Nucleus accumbens (tissue), 56 donors: ENCODE measurements around the gene TMC3.

Experiments used
- DNase-seq, 56 donors: peaks; one replicate each; lab custom pipeline; 2025; lab: John Stamatoyannopoulos, UW

Gene TMC3

GRCh38 chr15:81385721-81386076 is 11.7 kb upstream of the TMC3 start:
- DNase-seq = no peak

- DNase-seq = no peak
These were observed 11.1 kb upstream of the TMC3 start for GRCh38 chr15:81384891-81385720.

DNA sequence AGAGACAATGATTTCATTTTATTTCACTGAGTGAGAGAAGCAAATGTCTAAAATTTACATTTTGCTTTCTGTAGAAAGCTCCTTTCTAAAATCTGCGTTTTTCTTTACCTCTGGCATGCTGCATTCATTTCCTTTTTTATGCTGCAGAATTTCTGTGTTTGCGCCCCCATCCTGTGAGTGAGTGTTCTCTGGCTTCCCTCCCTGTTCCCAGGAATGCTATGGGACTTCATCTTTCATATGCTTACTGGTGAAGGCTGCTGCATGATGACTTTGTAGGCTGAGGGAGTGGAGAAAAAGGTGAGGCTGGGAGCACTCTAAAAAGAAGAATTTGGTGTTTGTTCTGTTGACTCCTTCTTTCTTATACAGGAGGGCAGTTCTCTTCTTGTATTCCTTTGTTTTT is 7.7 kb upstream of the TMC3 start:
- no peak for DNase-seq

GRCh38 chr15:81380668-81381067 is 6.7 kb upstream of the TMC3 start:
- no peak for DNase-seq

DNA sequence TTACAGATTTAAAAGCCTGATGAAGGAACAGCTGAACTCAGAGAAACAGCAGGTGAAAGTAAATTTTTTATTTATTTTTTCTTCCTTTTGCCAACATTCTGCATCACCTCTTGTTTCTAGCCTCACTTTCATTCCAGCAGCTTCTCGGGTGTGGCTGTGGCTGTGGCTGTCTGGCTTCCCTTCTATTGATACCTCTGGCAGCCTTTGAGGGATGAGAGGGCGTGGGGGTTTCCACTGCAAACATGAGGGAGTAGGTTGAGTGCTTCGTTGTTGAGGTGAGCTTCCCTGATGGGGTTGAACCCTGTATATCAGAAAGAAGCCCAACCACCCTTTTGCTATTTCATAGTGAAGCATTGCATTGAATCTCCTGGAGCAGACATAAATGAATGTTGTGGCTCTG is 6.2 kb upstream of the TMC3 start:
- DNase-seq = no peak

- DNase-seq = no peak
These were observed 5.3 kb upstream of the TMC3 start for GRCh38 chr15:81379269-81379668.

GRCh38 chr15:81378443-81378842 is 4.4 kb upstream of the TMC3 start:
- no peak for DNase-seq

DNA sequence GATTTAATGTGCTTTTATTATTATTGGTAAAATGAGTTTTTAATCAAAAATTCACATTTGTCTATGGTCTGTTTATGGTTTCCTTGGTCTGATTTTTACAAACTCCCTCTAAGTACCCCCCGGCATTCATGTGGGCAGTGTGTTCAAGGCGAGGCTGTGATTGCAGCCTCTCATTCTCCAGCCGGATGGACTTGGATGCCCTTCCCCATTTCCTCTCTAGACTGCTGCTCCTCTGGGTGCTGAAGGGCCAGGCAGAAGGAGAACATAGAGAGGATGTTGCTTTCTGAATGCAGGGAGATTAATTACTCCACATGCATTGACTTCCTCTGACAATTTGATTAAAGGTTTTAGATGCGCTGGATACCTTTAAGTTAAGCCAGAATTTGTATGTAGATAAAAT is 3.9 kb upstream of the TMC3 start:
- no peak for DNase-seq

DNA sequence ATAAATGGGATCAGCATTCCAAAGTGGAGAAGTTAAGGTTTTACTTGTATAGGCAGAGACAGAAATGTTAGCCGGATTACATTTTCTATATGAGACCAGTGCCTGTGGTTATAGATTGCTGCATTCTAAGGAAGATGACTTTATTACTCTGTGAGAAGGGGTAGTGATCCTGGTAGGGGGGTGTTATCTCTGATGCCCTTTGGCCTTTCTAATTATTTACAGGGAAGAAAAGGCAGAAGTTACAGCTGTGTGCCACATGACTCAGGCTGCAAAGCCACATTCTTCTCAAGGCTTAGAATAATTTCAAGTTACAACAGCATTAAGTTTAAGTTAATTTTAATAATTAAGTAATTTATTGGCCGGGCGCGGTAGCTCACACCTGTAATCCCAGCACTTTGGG is 2.2 kb upstream of the TMC3 start:
- DNase-seq = no peak

- DNase-seq = no peak
These were observed 1.4 kb upstream of the TMC3 start for GRCh38 chr15:81375461-81375860.

DNA sequence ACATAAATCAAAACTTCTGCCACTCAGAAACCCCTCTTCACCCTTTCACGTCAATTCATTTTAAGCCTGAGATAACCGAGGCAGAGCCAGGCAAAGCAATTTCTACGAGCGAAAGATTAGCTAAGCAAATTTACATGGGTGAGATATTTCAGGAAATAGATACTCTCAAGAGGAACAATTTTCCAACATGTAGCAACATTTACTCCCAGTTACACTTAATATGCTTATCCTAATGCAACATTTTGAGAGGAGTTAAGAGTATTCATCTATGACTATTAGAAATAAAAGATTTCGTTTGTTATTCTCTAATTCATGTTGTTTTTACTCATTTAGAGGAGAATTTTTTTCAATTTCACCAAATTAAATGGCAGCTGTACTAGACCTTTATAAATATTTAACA is 837 bp downstream of the TMC3 start:
- no peak for DNase-seq

DNA sequence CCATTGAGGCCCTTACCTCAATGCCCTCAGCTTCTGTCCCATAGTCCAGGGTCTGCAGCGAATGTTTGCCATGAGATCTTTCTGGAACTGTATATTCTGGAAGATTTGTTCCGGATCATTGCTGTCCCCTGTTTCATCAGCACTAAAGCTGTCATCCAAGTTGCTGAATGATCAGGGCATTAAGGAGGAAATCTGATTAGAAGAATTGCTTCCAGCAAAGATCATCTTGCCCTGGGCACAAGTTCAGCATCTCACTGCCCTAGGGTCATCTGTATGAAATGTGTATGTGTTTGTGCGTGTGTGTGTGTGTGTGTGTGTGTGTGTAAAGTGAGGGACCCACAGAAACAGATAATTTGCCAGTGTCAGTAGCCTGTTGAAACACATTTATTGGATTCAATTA is 1.4 kb downstream of the TMC3 start:
- no peak for DNase-seq

GRCh38 chr15:81363718-81364500 is 10.1 kb downstream of the TMC3 start:
- no peak for DNase-seq

DNA sequence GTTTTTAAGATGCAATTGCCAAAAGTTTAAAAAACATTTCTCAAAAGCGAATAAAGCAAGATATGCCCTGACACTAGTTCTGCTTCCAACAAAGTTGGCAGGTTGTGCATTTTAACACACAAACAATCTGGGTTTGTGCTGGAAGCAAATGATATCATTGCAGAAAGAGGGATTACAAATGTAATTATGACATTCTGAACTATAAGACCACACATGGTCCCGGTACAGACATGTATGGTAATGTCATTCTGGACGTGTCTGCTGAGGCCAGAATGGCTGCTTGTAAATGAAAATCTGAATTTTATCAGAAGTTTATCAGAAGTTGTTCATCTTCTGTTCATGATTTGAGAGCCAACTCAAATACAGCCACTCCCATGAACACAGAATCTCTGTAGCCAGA is 10.7 kb downstream of the TMC3 start:
- DNase-seq = no peak

DNA sequence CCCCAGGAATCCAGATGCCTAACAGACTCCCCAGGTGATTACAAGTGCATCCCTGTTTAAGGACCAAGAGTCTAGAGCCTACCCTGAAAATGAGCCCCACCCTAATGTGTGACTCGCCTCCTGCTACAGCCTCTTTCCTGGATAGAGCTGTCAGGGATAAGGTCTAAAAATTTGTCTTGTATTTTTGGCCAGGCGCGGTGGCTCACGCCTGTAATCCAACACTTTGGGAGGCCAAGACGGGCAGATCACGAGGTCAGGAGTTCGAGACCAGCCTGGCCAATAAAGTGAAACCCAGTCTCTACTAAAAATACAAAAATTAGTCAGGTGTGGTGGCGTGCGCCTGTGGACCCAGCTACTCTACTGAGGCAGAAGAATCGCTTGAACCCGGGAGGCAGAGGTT is 11.2 kb downstream of the TMC3 start:
- no peak for DNase-seq

GRCh38 chr15:81361891-81362290 is 12.1 kb downstream of the TMC3 start:
- DNase-seq = no peak

DNA sequence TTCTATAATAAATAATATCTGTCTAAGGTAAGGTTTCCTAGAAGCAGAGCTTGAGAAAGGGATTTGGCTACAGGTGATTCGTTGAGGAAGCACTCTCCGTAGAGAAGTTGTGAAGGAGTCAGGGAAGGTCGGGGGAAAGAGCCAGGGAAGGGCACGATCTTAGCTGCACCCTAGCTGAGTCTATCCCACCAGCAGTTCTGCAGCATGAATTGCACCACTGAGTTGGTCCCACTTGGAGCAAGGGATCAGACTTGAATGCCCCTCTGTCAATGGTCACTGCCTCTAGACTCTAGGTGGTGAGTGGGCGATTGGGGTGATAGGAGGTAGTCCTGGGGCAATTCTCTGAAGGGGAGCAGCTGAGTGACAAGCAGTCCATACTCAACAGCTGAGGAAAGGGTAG is 13.5 kb downstream of the TMC3 start:
- no peak for DNase-seq

- no peak for DNase-seq
These were observed 15.8 kb downstream of the TMC3 start for GRCh38 chr15:81358248-81358647.

DNA sequence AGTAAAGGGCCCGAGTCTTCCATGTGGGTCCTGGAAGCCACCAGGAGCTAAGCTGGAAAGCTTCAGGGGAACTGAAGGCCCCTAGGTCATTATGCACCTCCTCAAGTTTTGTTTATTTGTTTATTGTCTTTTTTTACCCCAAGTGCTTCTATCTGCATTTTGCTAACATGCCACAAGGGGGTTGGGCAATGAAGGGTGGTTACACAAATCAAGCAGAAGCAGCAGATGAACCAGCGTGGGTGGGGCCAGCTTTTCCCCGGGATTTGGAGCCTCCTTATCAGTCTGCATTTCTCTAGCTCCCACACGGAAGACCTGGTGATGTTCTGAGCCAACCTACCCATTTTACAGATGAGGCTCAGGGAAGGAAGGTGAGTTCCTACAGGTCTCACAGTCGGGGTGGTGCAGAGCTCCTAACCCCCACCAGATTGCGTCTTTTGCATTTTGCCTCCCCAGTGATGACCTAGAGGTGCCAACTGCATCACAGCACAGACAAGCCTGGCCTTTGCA is 16.8 kb downstream of the TMC3 start:
- no peak for DNase-seq

DNA sequence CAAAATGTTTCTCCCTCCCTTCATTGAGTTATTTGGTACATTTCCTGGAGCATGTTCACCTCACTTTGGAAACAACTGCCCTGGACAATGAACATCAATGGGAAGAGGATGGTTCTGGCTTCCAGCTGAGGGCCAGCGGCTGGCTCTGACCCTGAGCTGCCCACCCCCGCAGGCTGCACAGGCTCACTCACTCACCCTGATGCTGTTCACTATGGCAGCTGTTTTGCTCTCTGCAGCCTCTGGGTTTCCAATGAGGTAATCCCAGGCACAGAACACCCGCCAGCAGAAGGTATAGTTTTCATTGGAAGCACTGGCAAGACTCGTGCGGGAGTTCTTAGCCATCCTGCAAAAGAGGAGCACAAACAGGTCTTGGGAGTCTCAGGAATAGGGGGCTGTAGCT is 17.8 kb downstream of the TMC3 start:
- no peak for DNase-seq

DNA sequence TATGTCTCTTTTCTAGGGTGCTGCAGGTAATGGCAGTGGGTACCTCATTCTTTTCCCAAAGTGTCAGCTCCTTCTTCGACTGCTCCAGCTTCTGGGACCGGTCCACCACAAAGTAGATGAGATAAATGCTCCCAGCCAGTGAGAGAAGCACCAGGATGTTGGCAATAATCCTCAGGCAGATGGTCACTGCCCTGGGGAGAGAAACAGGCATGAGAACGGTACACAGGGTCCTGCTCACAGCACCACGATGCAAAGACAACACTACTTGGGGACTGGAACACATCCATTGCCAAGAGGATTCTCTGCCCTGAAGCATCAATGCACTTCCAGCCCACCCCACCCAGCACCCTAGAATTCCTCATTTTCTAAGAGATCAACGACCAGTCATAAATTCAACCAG is 22.4 kb downstream of the TMC3 start:
- DNase-seq = no peak

GRCh38 chr15:81349271-81349670 is 24.7 kb downstream of the TMC3 start:
- no peak for DNase-seq
